T47D (cell line): Measurements from ENCODE around the gene PRRG3.

Experiments
- DNase-seq, 2 experiments: peaks; one replicate each; pipeline versions ENCODE4 v3.0.0 to v3.0.0-alpha.2; 2011 to 2012; ENCODE audit warnings: low read depth in 1 of 2, low spot score in 1 of 2
- JUND ChIP-seq: IDR thresholded peaks from 2 replicates; pipeline ENCODE4 v1.6.1; 2012; ENCODE audit warnings: low read depth
- in situ Hi-C: cut with HindIII; loops from 2 replicates; pipeline ENCODE4 v1.10.0; 2016; ENCODE audit warnings: low sequenced_read_pairs, low pct_unique_long_range_greater_than_20kb

PRRG3 gene

DNA sequence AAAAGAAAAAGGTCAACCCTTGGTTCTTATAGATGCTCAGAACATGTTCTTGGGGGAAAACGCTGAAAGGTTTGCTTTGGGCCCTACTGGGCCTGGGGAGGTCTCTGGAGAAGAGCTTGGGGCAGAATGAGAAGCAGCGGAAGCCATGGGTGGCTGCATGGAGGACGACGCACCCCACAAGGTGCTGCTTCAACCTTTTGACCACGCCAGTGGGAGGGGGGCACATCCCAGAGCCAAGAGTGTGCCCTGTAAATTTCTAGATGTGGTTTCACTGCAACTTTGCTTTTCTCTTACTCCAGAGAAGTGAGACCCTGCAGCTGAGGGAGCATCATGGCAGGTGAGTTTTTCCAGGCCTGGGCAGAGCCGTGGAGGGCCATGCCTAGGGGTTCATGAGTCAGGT lies 3.2 kb downstream of the PRRG3 start:
- TF ChIP-seq JUND: no peak
- DNase-seq: no peak
- in situ Hi-C loops: no loop called here

DNA sequence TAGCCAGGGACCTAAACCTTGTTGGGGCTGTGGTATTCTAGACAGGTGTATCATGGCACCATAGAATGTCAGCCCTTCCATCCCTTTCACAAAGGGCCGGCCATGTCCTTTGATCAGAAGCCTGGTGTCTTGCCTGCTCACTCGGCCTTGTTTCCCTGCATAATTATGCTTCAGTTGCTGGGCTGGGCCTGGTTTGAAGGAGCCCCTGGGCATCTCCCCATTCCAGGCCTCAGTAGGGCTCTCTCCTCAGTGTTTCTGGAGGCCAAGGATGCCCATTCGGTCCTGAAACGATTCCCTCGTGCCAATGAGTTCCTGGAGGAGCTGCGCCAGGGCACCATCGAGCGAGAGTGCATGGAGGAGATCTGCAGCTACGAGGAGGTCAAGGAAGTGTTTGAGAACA lies 4.5 kb downstream of the PRRG3 start:
- TF ChIP-seq JUND: no peak
- in situ Hi-C loops: no loop called here
- DNase-seq: no peak

DNA sequence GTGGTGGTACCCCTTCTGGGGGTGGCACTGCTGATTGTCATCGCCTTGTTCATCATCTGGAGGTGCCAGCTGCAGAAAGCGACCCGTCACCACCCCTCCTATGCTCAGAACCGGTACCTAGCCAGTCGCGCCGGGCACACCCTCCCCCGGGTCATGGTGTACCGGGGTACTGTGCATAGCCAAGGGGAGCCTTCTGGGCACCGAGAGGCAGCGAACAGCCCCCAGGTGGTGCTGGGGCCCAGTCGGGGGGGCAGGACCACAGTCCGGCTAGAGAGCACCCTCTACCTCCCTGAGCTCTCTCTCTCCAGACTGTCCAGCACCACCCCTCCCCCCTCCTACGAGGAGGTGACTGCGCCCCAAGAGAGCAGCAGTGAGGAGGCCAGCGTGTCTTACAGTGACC lies 5.3 kb downstream of the PRRG3 start:
- DNase-seq: no peak
- in situ Hi-C loops: no loop called here
- no peak for TF ChIP-seq JUND

DNA sequence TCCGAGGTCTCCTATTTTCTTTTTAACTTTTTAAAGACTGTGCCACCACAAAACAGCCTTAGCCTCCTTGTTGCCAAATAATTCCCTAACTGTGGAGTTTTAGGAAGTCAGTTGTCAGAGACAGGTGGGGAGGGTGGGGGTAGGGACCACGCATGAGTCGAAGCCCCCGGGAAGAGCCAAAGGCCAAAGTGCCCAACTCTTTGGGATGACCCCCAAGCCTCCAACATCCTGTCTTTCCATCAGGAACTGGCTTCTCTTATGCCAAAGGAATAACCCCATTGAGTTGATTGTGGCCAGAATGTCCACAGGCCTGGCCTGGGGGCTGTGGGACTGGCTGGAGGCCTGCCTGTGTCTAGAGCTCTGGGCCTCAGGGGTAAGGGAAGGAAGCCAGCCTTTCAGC lies 5.8 kb downstream of the PRRG3 start:
- in situ Hi-C loops: no loop called here
- DNase-seq: no peak
- TF ChIP-seq JUND: no peak

DNA sequence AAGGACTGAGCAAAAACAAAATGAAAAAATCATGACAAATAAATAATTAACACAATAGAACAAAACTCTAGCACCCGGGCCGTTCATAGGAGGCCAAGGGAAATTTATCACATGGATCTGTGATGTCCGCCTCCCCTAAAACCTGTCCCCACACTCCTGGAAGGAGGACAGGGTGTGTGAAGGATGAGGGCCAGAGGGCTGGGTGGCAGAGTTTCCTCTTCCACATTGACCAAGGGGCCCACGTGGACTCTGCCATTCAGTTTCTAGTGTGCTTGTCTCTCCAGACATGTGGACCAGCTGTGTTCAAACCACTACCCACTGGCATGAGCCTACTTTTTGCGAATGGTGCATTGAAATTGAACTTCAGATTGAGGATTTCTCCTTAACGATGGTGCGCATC lies 6.3 kb downstream of the PRRG3 start:
- in situ Hi-C loops: no loop called here
- DNase-seq: no peak
- TF ChIP-seq JUND: no peak

DNA sequence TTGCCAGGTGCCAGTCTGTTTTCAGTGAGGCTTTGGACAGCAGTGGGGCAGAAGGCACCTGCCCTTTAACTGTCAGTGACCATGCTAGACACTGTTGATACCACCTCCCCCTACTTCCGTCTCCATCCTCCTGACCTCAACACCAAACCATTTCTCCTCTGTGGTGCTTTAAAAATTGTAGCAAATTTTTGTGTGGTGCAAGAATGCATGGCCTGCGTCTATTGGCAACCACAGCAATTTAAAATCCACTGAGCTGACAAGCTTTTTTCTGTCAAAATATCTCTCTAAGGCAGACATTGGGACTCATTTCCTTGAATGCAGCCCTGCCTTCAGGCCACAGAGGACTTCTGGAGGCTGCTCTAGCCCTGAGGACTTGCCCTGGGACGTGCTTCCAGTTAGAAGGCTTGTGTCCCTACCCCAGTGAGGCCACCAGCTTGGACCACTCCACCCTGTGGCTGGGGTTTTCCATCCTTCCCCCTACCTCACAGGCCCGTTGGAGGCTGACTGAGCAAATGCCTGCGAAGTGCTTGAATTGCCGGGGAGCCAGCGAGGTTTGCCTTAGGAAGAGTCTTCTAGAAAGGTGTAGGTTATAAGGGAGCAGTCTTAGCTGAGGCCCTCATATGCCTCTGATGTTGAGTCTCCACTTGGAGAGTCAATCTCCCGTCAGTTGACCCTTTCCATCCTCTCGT lies 6.9 kb downstream of the PRRG3 start:
- DNase-seq: no peak
- TF ChIP-seq JUND: no peak
- in situ Hi-C loops: no loop called here

DNA sequence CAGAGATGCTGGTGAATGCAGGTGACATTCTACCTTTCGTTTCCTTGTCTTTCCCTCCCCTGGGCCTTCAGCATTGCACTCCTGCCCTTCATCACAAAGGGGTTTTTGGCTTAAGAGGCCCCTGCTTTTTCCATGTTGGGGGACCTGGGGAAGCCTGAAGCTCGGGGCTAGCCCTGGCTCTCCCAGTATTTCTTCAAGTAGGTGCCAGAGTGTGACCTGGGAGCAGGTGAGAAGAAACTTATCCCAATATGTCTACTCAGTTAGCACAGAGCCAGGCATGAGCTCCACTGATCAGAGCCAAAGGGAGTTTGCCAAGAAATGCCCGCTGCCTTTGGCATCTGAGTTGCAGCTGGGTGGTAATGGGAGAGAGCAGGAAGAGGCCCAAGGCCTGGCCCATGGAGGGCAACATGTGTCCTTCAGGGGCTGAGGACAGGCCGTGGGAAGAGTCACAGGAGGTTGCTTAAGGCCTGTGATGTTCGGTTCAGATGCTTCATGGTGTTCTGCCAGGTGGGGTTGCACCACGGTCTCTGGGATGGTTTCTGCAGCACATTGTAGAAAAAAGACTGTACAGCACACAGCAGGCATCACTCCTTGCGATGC lies 7.6 kb downstream of the PRRG3 start:
- in situ Hi-C loops: no loop called here
- DNase-seq: no peak
- TF ChIP-seq JUND: no peak

DNA sequence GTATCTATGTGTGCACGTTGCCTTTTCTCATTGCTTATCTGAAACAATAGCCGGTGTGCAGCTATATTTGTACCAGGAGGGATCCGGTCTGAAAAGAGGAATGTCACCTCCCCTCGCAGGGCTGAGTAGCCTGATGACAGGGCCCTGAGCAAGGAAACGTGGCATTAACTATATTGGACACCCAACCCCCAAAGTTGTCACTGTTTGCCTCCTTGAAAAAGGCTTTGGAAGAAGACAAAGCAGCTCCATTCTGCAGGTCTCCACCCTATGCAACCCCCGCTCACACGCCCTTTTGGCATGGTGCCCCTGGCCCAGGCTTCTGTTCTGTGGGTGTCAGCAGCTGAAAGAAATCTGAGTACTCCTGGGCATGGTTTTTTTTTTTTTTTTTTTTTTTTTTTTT lies 8.2 kb downstream of the PRRG3 start:
- TF ChIP-seq JUND: no peak
- DNase-seq: no peak
- in situ Hi-C loops: no loop called here

DNA sequence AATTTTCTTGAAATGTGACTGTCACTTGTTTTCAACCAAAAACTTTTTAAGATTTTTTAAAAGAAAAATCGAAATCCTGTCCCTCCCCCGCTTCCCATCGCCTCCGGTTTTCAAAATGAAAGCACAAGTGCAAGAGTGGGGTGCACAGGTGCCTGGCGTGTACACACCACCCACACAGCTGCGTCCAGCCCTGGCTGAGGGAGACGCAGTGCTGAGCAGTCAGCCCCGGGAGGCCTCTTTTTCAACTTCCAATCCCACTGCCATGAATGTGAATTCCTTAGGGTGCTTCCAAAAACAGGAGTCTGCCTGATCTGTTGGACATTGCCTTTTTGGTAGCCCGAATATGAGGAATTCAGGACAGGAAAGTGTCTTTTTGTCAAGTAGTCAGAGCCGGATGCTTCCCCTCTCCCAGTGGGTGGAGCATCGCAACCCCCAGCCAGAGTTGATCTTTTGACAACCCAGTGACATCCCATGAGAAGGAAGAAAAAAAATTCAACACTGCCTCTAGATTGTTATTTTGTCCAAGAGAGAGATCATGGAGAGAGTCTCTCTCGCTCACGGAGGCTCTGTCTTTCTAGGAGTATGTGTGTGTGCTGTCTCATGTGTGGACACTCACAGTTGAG lies 8.9 kb downstream of the PRRG3 start:
- in situ Hi-C loops: no loop called here
- no peak for DNase-seq
- no peak for TF ChIP-seq JUND

DNA sequence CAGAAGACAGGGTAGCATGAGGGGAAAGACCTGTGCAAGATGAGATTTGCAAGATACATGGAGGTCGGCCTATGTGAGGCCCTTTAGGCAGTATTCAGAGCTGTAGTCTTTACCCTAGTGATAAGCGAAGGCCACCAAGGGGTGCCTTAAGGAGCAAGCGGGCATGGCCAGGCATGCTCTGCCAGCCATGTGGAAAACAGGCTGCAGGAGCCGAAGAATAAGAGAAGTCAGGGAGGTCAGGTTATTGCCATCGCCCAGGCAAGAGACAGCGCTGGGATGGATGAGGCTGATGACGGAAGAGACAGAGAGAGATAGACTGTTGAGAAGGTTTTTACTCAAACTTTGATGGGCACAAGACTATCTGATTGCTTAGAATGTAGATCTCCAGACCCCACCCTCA lies 13.6 kb downstream of the PRRG3 start:
- no peak for TF ChIP-seq JUND
- DNase-seq: no peak
- in situ Hi-C loops: no loop called here

DNA sequence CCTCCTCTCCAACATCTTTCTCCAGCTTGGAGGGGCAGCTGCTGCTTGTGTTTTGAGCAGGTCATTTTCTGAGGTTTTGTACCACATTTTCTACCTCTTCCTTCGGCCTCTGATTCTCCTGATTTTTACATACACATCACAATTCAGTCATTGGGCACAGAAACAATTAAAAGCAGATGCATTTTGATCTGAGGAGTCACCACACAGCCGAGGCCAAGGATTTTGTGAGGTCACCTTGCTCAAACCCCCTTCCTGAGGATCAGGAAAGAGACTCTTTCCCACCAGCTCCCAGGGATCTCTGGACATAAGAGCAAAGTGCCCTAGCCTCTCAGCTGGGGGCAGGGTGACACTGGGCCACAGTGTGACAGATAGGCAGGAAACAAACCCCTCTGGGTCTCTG lies 15.2 kb downstream of the PRRG3 start:
- DNase-seq: no peak
- in situ Hi-C loops: no loop called here

DNA sequence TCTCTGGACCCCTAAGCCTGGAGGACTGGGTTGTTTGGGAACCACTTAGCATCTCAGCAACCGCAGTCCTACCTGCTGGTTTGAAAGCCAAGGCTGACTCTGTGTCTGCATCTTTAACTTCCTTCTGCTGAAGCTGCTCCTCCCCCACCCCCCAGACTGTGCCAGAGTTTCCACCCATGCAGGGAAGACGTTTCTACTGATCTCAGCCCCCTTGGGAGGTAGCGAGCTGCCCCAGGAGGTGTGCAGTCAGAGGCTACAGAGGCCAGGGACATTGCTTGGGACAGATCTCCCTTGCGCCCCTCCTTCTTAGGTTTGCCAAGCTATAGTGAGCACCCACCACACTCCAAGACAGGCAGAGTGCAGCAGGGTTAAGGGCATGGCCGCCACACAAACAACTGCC lies 15.9 kb downstream of the PRRG3 start:
- in situ Hi-C loops: no loop called here
- no peak for TF ChIP-seq JUND
- DNase-seq: no peak

More for the DNA sequence above, 15.2 kb downstream of the PRRG3 start:
- TF ChIP-seq JUND: no peak

DNA sequence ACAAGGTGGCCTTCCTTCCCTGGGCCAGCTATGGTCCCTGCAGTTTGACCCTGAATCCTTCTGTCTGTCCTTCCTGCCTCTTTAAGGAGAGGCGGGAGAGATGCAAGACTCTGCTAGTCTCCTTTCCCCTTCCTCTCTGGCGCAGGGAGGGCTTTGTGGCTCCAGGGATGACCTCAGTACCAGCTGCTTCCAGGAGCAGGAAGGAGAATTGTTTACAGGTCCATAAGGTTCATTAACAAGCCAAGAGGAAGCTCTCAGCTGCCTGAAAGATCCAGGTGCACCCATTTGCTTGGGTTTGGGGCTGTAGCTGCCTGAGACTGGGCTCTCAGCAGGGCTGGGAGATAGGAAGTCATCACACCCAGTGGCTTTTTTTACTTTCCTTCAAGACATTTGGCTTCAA lies 16.5 kb downstream of the PRRG3 start:
- no peak for DNase-seq
- in situ Hi-C loops: no loop called here
- no peak for TF ChIP-seq JUND
